Measurements from ENCODE around the gene NDST1.

NDST1 gene

GRCh38 chr5:150549735-150550134 lies 41.8 kb downstream of the NDST1 start:
- DNase-seq = no peak

GRCh38 chr5:150550286-150550685 lies 42.4 kb downstream of the NDST1 start:
- no peak for DNase-seq

DNA sequence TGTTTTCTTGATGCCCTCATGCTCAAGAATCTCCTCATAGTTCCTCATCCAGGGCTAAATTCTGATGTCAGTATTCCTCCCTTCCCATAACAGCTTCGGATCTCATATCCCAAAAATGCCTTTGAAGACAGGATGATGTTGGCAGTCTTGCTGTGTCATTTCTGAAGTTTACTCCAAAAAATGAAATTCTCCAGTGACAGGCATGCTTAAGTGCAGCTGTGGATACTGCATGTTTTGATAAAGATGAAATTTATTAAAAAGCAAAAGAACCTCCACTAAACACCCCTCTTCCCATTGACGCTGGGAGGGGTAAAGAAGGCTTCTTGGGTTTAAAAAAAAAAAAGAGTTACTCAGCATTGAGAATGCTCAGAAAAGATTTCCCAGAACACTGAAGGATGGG lies 43.1 kb downstream of the NDST1 start:
- no peak for DNase-seq

GRCh38 chr5:150553402-150553801 lies 45.5 kb downstream of the NDST1 start:
- no peak for DNase-seq

DNA sequence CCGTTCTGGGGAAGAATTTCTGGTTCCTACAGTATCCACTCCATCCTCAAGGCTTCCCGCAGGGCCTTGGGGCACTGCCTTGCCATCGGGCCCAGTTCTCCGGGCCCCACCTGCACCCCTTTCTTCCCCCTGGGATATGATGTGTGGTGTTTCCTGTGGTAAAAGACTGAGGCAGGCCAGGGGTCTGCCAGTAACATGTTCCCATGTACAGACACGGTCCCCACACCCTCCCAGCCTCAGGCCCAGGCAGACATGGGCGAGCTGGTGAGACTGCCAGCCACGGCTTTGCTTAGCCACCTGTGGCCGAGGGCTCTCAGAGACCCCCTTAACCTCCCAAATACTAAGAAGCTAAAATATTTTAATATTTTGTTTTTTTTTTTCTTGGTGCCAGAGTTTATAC lies 46.0 kb downstream of the NDST1 start:
- DNase-seq = no peak

DNA sequence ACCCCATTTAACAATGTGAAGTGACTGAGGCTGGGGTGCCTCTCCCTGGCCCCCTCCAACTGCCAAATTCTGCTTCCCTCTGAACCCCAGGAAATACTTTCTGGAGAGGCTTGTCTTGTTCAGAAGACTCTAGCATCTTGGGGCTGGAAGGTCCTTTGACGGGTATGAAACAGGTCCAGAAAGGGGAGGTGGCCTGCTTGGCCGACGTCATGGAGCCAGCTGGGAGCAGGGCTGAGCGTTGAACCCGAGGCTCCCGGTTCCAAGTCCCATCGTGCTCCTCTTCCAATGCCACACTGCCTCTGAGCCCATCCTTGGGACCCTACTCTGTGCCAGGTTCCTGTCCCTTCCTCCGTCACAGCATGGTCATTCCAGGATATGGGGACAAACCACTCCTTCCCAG lies 46.9 kb downstream of the NDST1 start:
- DNase-seq = no peak

GRCh38 chr5:150556106-150556505 lies 48.2 kb downstream of the NDST1 start:
- DNase-seq = no peak

GRCh38 chr5:150556859-150557508 lies 49.1 kb downstream of the NDST1 start:
- no peak for DNase-seq

GRCh38 chr5:150557509-150557872 lies 49.6 kb downstream of the NDST1 start:
- DNase-seq = no peak

GRCh38 chr5:150558088-150558621 lies 50.2 kb downstream of the NDST1 start:
- DNase-seq = no peak

- DNase-seq = no peak
These were observed 51.2 kb downstream of the NDST1 start for GRCh38 chr5:150559088-150559487.

GRCh38 chr5:150559701-150560100 lies 51.8 kb downstream of the NDST1 start:
- no peak for DNase-seq

GRCh38 chr5:150560401-150561191 lies 52.7 kb downstream of the NDST1 start:
- no peak for DNase-seq

DNA sequence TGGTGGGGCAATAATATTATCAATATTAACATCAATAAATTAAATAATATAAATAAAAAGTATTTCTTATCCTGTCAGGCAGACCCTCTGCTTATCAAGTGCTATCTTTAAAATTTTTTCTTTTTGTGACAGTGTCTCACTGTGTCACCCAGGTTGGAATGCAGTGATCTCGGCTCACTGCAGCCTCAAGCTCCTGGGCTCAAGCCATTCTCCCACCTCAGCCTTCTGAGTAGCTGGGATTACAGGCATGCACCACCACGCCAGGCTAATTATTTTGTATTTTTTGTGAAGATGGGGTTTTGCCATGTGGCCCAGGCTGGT lies 53.2 kb downstream of the NDST1 start:
- no peak for DNase-seq

DNA sequence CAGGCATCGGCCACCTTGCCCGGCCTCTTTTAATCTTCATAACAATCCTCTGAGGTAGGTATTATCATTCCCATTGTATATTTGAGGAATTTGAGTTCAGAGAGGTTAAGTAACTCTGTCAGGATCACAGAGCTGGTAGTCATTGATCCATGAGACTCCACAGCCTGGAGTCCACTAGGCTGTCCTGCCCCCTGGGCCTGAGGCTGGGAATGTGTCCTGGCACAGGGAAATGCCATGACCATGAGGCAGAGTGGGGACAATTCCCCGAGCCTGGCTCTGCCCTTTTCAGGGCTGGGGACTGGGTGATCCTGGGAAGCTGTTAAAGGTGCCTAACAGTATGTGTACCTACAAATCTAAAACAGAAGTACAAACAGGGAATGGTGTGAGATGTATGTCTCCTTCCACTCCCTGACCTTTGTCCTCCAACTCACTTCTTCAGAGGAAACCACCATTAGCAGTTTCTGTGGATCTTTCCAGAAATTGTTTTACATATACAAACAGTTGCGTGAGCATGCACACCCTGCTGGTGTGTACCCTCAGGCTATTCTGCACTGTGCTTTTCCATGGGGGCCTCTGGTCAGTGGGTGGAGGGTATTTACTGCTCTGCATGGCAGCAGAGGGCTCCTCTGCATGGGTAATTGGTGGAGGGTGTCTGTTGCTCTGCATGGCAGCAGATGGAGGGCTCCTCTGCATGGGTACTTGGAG lies 53.8 kb downstream of the NDST1 start:
- DNase-seq = no peak

DNA sequence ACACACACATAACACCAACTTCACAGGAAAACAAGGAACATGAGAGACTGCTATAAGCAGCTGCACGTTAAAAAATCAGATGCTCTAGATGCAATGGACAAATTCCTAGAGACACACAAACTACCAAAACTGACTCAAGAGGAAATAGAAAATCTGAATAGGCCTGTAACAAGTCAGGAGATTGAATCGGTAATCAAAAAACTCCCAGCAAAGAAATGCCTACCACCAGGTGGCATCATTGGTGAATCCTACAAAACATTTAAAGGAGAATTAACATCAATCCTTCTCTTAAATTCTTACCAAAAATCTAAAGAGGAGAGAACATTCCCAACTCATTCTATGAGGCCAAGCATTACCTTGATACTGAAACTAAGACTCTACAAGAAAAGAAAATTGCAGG lies 54.9 kb downstream of the NDST1 start:
- no peak for DNase-seq

GRCh38 chr5:150565868-150566267 lies 57.9 kb downstream of the NDST1 start:
- DNase-seq = no peak

DNA sequence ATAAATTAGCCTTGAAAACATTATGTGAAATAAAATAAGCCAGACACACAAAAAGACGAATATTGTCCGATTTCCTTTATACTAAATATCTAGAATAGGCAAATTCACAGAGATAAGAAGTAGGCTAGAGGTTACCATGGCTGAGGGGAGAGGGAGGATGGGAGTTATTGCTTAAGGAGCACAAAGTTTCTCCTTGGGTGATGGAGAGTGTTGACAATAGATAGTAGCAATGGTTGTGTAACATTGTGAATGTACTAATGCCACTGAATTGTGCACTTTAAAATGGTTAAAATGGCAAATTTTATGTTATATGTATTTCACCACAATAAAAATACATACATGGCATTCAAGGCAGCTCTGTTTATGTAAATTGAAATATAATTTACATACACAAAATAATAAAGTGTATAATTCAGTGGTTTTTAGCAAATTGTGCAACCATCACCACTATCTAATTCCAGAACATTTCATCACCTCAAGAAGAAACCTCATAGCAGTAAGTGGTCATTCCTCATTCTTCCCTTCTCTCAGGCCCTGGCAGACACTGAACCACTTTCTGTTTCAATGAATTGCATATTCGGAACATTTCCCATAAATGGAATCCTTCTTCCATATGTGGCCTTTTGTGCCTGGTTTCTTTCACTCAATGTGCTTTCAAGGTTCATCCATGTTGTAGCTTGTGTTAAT lies 59.2 kb downstream of the NDST1 start:
- peak; percentile 62 for DNase-seq

GRCh38 chr5:150568663-150569062 lies 60.7 kb downstream of the NDST1 start:
- no peak for DNase-seq

GRCh38 chr5:150570333-150570732 lies 62.4 kb downstream of the NDST1 start:
- DNase-seq = no peak

DNA sequence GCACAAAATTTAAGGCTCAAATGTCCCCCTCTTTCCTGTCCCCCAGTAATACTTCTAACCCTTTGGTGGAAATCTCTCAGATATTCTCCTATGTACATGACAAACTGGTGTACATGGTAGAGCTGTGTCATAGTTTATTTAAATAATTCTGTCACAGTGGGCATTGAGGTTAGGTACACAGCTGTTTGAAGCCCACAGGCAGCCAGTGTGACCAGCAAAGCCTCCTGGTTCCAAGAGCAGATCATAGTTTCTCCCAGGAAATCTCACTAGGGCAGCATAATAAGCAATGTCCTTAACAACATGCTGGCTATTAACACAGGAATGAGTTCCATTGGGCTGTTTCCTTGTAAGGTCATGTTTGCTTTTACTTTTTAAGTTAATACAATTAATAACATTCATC lies 63.9 kb downstream of the NDST1 start:
- no peak for DNase-seq

GRCh38 chr5:150573216-150573615 lies 65.3 kb downstream of the NDST1 start:
- no peak for DNase-seq
